ENCODE results near the gene COBL.

GRCh38 chr7:51298912-51299311, 17.7 kb downstream of the COBL start:
- TF ChIP-seq POLR2AphosphoS5 (IDR thresholded peaks at IDR 0.05) (no peak), CTCF (IDR thresholded peaks at IDR 0.05) (no peak)

All from prostate gland (tissue), 2 donors.